ENCODE data around the gene HK3. TPM values are rescaled to one million over a fixed set of nuclear protein-coding genes. Genes with fewer than 3 reads are reported as not detected.

HK3 gene
- total and polyA plus RNA-seq, 9 of the 15 experiments (the other 6 are each of a cell fraction or from before 2014, with no cell fraction given), result 0.16 TPM; not detected in 8

GRCh38 chr5:176870110-176870591 lies 29.0 kb downstream of the HK3 start:
- FAIRE-seq, result peak; percentile 88
- CTCF ChIA-PET (ENCODE audit: low intra/inter-chr PET ratio), result no interaction called here
- WGBS (ENCODE audit: insufficient coverage, low coverage, missing lambda C conversion rate), result 32% methylated on average over 14 of the region's 17 CpGs
- Histone ChIP-seq H3K9ac (ENCODE audit: insufficient read depth in 1 of 2, low read depth in 2 of 2, low read length in 2 of 2) (peak overlapping the region in 1 of 2 experiments; percentile 64; a peak in 1 of 4 replicates), H3K4me3 (no peak overlapping the region), H3K9me1 (ENCODE audit: control insufficient read depth, insufficient read depth, low read length) (peaks cover 4% of the 10 kb centered on the region), H3K27ac (ENCODE audit: extremely low read depth, low read depth, low read length) (no peak overlapping the region), H3K36me3 (ENCODE audit: control insufficient read depth, insufficient read depth, low read length) (no peaks in the 10 kb centered on the region), H3K4me2 (ENCODE audit: insufficient read depth, low read length) (peak overlapping the region; percentile 18; the same call in 1 of the 2 replicates), H3K4me1 (replicated peaks in 1 of 2; ENCODE audit: control insufficient read depth in 2 of 2, insufficient read depth in 2 of 2, low read length in 2 of 2) (peaks cover 5 to 56% of the 10 kb centered on the region in 2 experiments; a peak in 4 of 5 replicates), H2AFZ (ENCODE audit: low read depth, low read length) (no peak overlapping the region), H3K79me2 (ENCODE audit: control insufficient read depth, insufficient read depth, low read length) (no peaks in the 10 kb centered on the region), H3K27me3 (ENCODE audit: control insufficient read depth in 2 of 2, insufficient read depth in 2 of 2, low read length in 2 of 2) (peaks cover 31 to 64% of the 10 kb centered on the region in 2 experiments), H4K20me1 (replicated peaks; ENCODE audit: control insufficient read depth, insufficient read depth, low read length) (peaks cover 28% of the 10 kb centered on the region), H3K9me3 (replicated peaks; ENCODE audit: control insufficient read depth, insufficient read depth, low read depth, low read length) (no peaks in the 10 kb centered on the region)
- peak; percentile 84 to 85 (median 85) for DNase-seq (ENCODE audit: extremely low read depth in 1 of 4, low spot score in 3 of 4)
- peak; percentile 96 for ATAC-seq
- no TSS peak for BruUV-seq (replicated peaks)
- in situ Hi-C loops (cut with MboI), result no loop called here
- POLR2A ChIA-PET, result interaction anchor here (0.6 to 1.0 kb wide), 4 partner anchors 23 to 78 kb away, joined by 3 to 4 read pairs (median 4); partner anchors contain the start of gene HK3
- intact Hi-C loops (cut with micrococcal nuclease), result no loop called here
- no peak for TF ChIP-seq ETS2 (tag; IDR thresholded peaks at IDR 0.05; ENCODE audit: borderline replicate concordance, poor library complexity, severe bottlenecking)
- no peak for TF ChIP-seq MYC (IDR thresholded peaks at IDR 0.05; ENCODE audit: low read depth, low read length)
- no peak for TF ChIP-seq MYC (CRISPR knock-in tag; IDR thresholded peaks at IDR 0.05; ENCODE audit: borderline replicate concordance, low read depth)
- TF ChIP-seq CTCF (IDR thresholded peaks at IDR 0.05 in 2 of 3, conservative IDR thresholded peaks at IDR 0.05 in 1 of 3; ENCODE audit: insufficient read depth in 2 of 3, low read depth in 1 of 3, low read length in 3 of 3), result peak; percentile 86 to 87 (median 86)
- 0 out of 2 replicates have a peak, but pooled peaks have one; percentile 3 for TF ChIP-seq ARID4B (CRISPR knock-in tag; IDR thresholded peaks at IDR 0.05)
- no peak for TF ChIP-seq ZFP36 (IDR thresholded peaks at IDR 0.05; ENCODE audit: low read depth, low read length, partially characterized antibody)
- no peak for TF ChIP-seq THRAP3 (IDR thresholded peaks at IDR 0.05; ENCODE audit: borderline replicate concordance)
- TF ChIP-seq HBP1 (CRISPR knock-in tag; IDR thresholded peaks at IDR 0.05), result no peak
- TF ChIP-seq XRCC5 (IDR thresholded peaks at IDR 0.05; ENCODE audit: low read depth, low read length), result 0 out of 2 replicates have a peak, but pooled peaks have one; percentile 45
- no peak for TF ChIP-seq BDP1 (IDR thresholded peaks at IDR 0.05; ENCODE audit: insufficient read depth, insufficient read length)
- TF ChIP-seq RBM17 (IDR thresholded peaks at IDR 0.05; ENCODE audit: borderline replicate concordance, low read depth, low read length), result no peak
- no peak for TF ChIP-seq TCF3 (CRISPR knock-in tag; IDR thresholded peaks at IDR 0.05)
- TF ChIP-seq HDAC8 (tag; IDR thresholded peaks at IDR 0.05), result no peak
- peak; percentile 69; the same call in 1 of the 2 replicates for TF ChIP-seq MTA3 (IDR thresholded peaks at IDR 0.05; ENCODE audit: borderline replicate concordance)

Data from K562 (cell line).